ENCODE data around the gene PCBD1. TPM values are rescaled to one million over a fixed set of nuclear protein-coding genes. Genes with fewer than 3 reads are reported as not detected.

Gene PCBD1
- total and polyA plus RNA-seq, 4 experiments from 2014 or later = 12.4 to 22.5 (median 18.0) TPM

DNA sequence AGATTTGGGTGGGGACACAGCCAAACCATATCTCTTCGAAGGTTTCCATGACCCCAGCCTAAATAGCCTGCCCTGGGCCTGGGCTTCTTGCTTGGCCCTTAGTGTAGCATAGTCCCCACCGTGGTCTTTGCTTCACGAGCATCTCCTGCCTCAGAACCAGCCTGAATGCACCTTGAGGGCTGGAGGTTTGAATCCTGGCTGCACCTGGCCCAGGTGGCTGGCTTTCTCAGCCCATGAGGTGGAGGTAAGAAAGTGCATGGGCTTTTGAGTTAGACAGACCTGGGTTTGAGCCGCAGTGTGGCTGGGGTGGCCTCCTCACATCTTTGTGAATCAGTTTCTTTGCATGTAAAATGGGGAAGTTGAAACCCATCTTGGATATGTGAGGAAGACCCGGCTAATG lies 24.2 kb upstream of the PCBD1 start:
- CTCF ChIA-PET (ENCODE audit: partially characterized antibody) = no interaction called here
- intact Hi-C loops (cut with micrococcal nuclease) = no loop called here

DNA sequence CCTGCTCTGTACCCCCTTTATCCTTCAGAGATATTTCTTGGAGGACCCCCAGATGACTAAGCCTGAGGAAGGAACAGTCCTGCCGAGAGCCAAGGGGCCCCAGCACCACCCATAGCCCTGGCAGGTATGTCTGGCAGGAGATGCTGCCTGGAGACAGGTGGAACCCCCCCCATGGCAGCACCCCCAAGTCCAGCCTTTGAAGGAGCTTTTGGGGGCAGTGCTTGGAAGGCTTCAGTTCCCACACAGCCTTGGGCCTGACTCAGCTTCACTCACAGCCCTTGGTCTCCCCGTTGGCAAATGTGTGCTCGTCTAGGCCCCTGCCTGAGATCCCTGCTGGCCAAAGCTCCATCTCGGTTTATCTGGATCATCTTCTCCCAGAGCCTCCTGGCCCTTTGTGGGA lies 23.0 kb upstream of the PCBD1 start:
- Mint-ChIP-seq H3K27ac (no peak overlapping the region), H3K4me3 (no peak overlapping the region), H3K9me3 (peaks cover 0 to 2% (median under 1%) of the 10 kb centered on the region in 8 donors), H3K36me3 (no peaks in the 10 kb centered on the region), H3K4me1 (no peaks in the 10 kb centered on the region), H3K27me3 (peaks cover 8 to 11% of the 10 kb centered on the region in 2 donors)
- H3K27ac ChIP-seq (ENCODE audit: low read depth, low read length) = no peak overlapping the region
- no peak for DNase-seq
- no peaks in the 10 kb centered on the region for H3K9me3 ChIP-seq (ENCODE audit: control insufficient read depth in 1 of 2, low read length in 2 of 2)
- H3K4me3 ChIP-seq (ENCODE audit: low read length in 2 of 2) = no peak overlapping the region
- no peaks in the 10 kb centered on the region for H3K36me3 ChIP-seq (ENCODE audit: insufficient read depth, low read length)
- no peaks in the 10 kb centered on the region for H3K27me3 ChIP-seq (ENCODE audit: insufficient read depth, low read length)
- intact Hi-C loops (cut with micrococcal nuclease) = no loop called here
- ChIA-PET POLR2A (ENCODE audit: partially characterized antibody) (no interaction called here), CTCF (ENCODE audit: partially characterized antibody) (no interaction called here)
- no peaks in the 10 kb centered on the region for H3K4me1 ChIP-seq (ENCODE audit: insufficient read depth, low read length)

More for the DNA sequence above, 24.2 kb upstream of the PCBD1 start:
- peaks cover 0 to 2% (median under 1%) of the 10 kb centered on the region in 8 donors for H3K9me3 Mint-ChIP-seq
- no peak overlapping the region for H3K4me3 ChIP-seq (ENCODE audit: low read length in 2 of 2)
- H3K27ac Mint-ChIP-seq = no peak overlapping the region
- H3K27me3 ChIP-seq (ENCODE audit: insufficient read depth, low read length) = no peaks in the 10 kb centered on the region
- POLR2A ChIA-PET (ENCODE audit: partially characterized antibody) = no interaction called here
- no peak for DNase-seq
- H3K4me1 ChIP-seq (ENCODE audit: insufficient read depth, low read length) = no peaks in the 10 kb centered on the region
- no peaks in the 10 kb centered on the region for H3K36me3 Mint-ChIP-seq
- peaks cover 8 to 14% of the 10 kb centered on the region in 2 donors for H3K27me3 Mint-ChIP-seq
- H3K27ac ChIP-seq (ENCODE audit: low read depth, low read length) = no peak overlapping the region
- no peaks in the 10 kb centered on the region for H3K9me3 ChIP-seq (ENCODE audit: control insufficient read depth in 1 of 2, low read length in 2 of 2)
- no peaks in the 10 kb centered on the region for H3K4me1 Mint-ChIP-seq
- no peak overlapping the region for H3K4me3 Mint-ChIP-seq
- no peaks in the 10 kb centered on the region for H3K36me3 ChIP-seq (ENCODE audit: insufficient read depth, low read length)

DNA sequence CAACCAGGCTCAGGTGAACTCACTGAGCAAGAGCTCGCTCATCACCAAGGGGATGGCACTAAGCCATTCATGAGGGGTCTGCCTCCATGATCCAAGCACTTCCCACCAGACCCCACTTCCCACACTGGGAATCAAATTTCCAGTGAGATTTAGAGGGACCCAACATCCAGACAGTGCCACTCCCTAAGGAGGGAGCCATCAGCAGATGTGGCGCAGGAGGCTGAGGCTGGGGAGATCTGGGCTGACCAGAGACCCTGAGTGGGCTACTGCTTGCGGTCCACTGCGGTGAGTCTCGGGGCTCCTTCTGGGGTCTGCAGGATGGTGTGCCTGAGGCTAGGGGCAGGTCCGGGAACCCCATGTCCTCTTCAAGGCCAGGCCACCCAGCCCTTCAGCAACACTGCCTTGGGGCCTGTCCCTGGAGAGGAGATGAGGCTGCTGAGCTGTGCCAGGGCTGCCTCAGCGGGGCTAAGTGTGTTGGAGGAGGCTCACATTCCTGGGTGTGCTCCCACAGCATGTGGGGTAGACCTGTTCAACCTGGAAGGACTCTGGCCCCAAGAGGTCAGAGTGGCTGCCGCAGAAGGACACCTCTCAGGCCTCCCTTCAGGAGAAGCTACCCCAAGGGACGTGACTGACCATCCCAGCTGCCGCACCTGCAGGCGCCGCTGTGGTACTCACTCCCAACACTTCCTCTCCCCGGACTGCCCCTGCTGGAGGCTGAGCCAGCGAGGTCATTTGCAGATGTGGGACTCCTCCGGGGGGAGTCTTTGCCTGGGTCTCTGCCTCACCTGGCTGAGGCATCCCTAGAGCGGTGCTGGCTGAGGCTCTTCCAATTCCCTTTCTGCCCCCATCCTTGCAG lies 22.3 kb upstream of the PCBD1 start:
- ChIA-PET CTCF (ENCODE audit: partially characterized antibody) (no interaction called here), POLR2A (ENCODE audit: partially characterized antibody) (no interaction called here)
- peaks cover 7 to 8% of the 10 kb centered on the region in 2 donors for H3K27me3 Mint-ChIP-seq
- intact Hi-C loops (cut with micrococcal nuclease) = no loop called here
- H3K4me3 Mint-ChIP-seq = no peak overlapping the region
- no peaks in the 10 kb centered on the region for H3K4me1 Mint-ChIP-seq
- H3K27ac Mint-ChIP-seq = no peak overlapping the region
- no peaks in the 10 kb centered on the region for H3K36me3 ChIP-seq (ENCODE audit: insufficient read depth, low read length)
- H3K36me3 Mint-ChIP-seq = no peaks in the 10 kb centered on the region
- H3K27me3 ChIP-seq (ENCODE audit: insufficient read depth, low read length) = no peaks in the 10 kb centered on the region
- H3K27ac ChIP-seq (ENCODE audit: low read depth, low read length) = no peak overlapping the region
- H3K9me3 Mint-ChIP-seq = peaks cover 0 to 2% (median under 1%) of the 10 kb centered on the region in 8 donors
- H3K9me3 ChIP-seq (ENCODE audit: control insufficient read depth in 1 of 2, low read length in 2 of 2) = no peaks in the 10 kb centered on the region
- H3K4me3 ChIP-seq (ENCODE audit: low read length in 2 of 2) = no peak overlapping the region
- H3K4me1 ChIP-seq (ENCODE audit: insufficient read depth, low read length) = no peaks in the 10 kb centered on the region
- no peak for DNase-seq

DNA sequence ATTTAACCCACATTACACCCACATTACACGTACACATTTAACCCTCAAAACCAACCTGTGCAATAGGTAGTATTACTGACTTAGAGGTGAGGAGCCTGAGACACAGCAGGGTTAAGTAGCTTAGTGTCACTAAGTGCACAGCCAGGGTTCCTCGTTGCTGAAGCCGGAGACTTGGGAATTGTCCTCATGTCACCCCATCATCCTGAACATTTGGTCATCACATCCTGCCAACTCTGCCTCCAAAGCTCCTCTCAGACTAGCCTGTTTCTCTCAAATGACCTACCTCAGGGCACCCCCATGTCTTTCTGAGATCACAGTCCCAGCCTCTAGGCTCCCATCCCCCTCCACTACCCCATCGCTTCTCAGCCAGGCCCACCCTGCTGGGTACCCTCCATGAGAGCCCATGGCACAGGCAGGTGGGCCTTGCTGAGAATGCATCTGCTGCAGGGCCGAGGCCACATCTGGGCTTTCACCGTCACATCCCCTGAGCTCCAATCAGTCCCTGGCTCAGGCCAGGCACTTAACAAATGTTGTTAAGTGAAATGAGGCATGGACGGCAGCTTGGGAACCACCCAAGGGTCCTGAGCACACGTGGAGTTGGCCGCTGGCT lies 21.1 kb upstream of the PCBD1 start:
- Mint-ChIP-seq H3K36me3 (no peaks in the 10 kb centered on the region), H3K27me3 (peaks cover 2 to 8% of the 10 kb centered on the region in 2 donors), H3K4me3 (no peak overlapping the region), H3K27ac (no peak overlapping the region), H3K9me3 (peaks cover 0 to 2% (median under 1%) of the 10 kb centered on the region in 8 donors), H3K4me1 (no peaks in the 10 kb centered on the region)
- no peak overlapping the region for H3K27ac ChIP-seq (ENCODE audit: low read depth, low read length)
- no peaks in the 10 kb centered on the region for H3K9me3 ChIP-seq (ENCODE audit: control insufficient read depth in 1 of 2, low read length in 2 of 2)
- POLR2A ChIA-PET (ENCODE audit: partially characterized antibody) = no interaction called here
- H3K36me3 ChIP-seq (ENCODE audit: insufficient read depth, low read length) = no peaks in the 10 kb centered on the region
- CTCF ChIA-PET (ENCODE audit: partially characterized antibody) = no interaction called here
- no peak for DNase-seq
- no peak overlapping the region for H3K4me3 ChIP-seq (ENCODE audit: low read length in 2 of 2)
- H3K27me3 ChIP-seq (ENCODE audit: insufficient read depth, low read length) = no peaks in the 10 kb centered on the region
- H3K4me1 ChIP-seq (ENCODE audit: insufficient read depth, low read length) = no peaks in the 10 kb centered on the region
- intact Hi-C loops (cut with micrococcal nuclease) = no loop called here

DNA sequence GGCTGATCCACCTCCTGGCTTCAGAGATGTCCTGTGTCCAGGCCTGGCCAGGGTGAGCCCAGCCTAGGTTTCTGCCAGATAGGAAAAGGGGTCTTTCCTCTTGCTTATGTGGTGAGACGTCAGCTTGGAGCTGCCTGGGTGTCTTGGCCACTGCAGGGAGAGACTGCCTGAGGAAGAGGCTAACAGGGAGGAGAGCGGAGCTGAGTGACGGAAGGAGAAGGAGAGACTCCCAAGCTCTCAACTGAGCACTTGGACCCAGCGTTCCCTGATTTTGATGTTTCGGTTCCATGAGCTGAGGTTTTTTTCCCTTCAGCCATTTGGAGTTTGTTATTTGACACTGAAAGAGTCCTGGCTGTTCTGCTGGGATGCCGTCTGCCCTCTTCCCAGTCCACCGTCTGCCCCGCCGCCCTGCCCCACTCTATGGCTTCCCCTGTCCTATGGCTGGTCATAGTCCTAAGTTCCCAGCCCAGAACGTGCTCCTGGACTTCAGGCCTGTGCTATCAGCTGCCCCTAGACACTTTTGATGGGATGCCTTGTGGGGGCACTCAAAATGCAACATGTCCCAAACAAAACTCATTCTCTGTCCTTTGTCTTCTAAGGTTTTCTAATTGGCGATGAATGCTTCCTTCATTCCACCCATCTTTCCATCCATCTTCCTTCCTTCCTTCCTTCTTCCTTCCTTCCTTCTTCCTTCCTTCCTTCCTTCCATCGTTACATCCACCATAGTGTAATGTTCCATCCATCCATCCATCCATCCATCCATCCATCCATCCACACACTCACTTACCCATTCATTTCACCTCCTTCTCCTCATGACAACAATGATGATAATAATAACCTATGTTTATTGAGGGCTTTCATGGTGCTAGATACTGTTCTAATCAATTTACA lies 20.3 kb upstream of the PCBD1 start:
- Mint-ChIP-seq H3K27ac (no peak overlapping the region), H3K4me1 (no peaks in the 10 kb centered on the region), H3K27me3 (peaks cover 2 to 6% of the 10 kb centered on the region in 2 donors), H3K9me3 (peaks cover 0 to 2% (median 0%) of the 10 kb centered on the region in 8 donors), H3K36me3 (no peaks in the 10 kb centered on the region), H3K4me3 (no peak overlapping the region)
- Histone ChIP-seq H3K4me3 (ENCODE audit: low read length in 2 of 2) (no peak overlapping the region), H3K27me3 (ENCODE audit: insufficient read depth, low read length) (no peaks in the 10 kb centered on the region), H3K4me1 (ENCODE audit: insufficient read depth, low read length) (no peaks in the 10 kb centered on the region), H3K27ac (ENCODE audit: low read depth, low read length) (no peak overlapping the region), H3K36me3 (ENCODE audit: insufficient read depth, low read length) (no peaks in the 10 kb centered on the region), H3K9me3 (ENCODE audit: control insufficient read depth in 1 of 2, low read length in 2 of 2) (no peaks in the 10 kb centered on the region)
- DNase-seq = no peak
- POLR2A ChIA-PET (ENCODE audit: partially characterized antibody) = no interaction called here
- intact Hi-C loops (cut with micrococcal nuclease) = no loop called here
- CTCF ChIA-PET (ENCODE audit: partially characterized antibody) = no interaction called here

DNA sequence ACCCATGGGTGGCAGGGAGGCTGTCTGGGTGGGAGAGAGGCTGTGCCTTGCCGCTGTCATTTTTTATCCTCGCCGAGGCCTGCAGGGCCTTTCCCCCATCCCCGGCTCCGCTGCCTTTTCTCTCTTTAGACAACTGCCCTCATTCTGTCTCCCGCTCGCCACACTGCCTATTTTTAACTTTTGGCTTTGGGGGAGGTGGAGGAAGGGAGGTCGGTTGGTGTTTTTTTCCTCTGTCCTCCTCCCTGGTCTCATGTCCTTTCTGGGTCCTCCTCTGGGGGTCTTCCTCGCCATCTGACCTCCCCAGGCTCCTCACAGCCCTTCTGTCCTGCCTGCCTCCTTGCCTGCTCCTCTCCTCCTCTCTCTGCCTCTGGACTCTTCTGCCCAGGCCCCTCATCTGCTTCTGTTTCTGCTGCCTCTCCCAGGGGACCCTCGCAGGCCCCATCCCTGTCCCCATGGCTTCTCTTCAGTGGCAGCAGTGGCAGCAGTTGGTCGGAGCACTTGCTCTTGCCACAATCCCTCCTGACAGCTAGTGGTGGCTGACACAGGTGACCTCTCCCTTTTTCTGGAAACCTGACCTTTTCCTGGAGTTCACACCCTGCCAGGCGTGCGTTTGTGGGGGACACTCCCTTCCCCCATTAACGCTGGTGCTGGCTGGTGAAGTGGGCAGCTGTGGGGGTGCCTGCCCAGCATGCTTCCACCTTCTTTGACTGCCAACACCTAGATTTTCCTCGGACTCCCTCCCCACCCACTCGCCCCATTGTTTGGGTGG lies 19.5 kb upstream of the PCBD1 start:
- Mint-ChIP-seq H3K27ac (no peak overlapping the region), H3K4me3 (no peak overlapping the region), H3K9me3 (peaks cover 0 to 2% (median 0%) of the 10 kb centered on the region in 8 donors), H3K4me1 (no peaks in the 10 kb centered on the region), H3K27me3 (peaks cover 5 to 7% of the 10 kb centered on the region in 2 donors), H3K36me3 (no peaks in the 10 kb centered on the region)
- Histone ChIP-seq H3K4me1 (ENCODE audit: insufficient read depth, low read length) (no peaks in the 10 kb centered on the region), H3K4me3 (ENCODE audit: low read length in 2 of 2) (no peak overlapping the region), H3K27ac (ENCODE audit: low read depth, low read length) (no peak overlapping the region), H3K27me3 (ENCODE audit: insufficient read depth, low read length) (no peaks in the 10 kb centered on the region), H3K9me3 (ENCODE audit: control insufficient read depth in 1 of 2, low read length in 2 of 2) (no peaks in the 10 kb centered on the region), H3K36me3 (ENCODE audit: insufficient read depth, low read length) (no peaks in the 10 kb centered on the region)
- DNase-seq = no peak
- CTCF ChIA-PET (ENCODE audit: partially characterized antibody) = no interaction called here
- POLR2A ChIA-PET (ENCODE audit: partially characterized antibody) = no interaction called here
- intact Hi-C loops (cut with micrococcal nuclease) = no loop called here
